ELF-1 (cell line): ENCODE data around the gene RASSF4.
A peak's percentile ranks its signal among the peaks of the same experiment; 100 is the strongest.

Experiments
- DNase-seq: peaks from one replicate; pipeline ENCODE4 v3.0.0-alpha.2; 2016; ENCODE audit warnings: low read depth, low spot score

The RASSF4 gene

GRCh38 chr10:44947371-44948152 is 12.0 kb upstream of the RASSF4 start:
- no peak for DNase-seq

DNA sequence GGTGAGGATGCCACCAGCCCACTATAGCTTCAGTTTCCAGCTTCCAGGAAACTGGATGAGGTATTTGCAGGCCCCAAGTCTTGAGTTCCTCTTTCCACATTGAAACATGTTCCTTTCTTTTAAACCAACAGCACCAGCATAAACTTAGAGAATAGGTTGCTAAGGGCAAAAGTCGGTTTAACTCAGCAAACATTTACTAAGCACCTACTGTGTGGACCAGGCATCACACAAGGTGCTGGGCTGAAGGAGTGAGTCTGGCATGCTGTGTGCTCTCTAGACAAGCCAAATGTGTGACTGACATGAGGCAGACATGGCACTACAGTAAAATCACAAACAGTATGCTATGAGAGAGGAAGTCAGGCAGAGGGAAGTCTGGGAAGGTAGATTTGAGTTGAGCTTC is 11.0 kb upstream of the RASSF4 start:
- DNase-seq, result no peak

- DNase-seq, result no peak
Measured at GRCh38 chr10:44949127-44949802, 10.3 kb upstream of the RASSF4 start.

- no peak for DNase-seq
Measured at GRCh38 chr10:44949915-44950314, 9.7 kb upstream of the RASSF4 start.

- no peak for DNase-seq
Measured at GRCh38 chr10:44950326-44951225, 9.0 kb upstream of the RASSF4 start.

- no peak for DNase-seq
Measured at GRCh38 chr10:44951576-44952226, 7.9 kb upstream of the RASSF4 start.

DNA sequence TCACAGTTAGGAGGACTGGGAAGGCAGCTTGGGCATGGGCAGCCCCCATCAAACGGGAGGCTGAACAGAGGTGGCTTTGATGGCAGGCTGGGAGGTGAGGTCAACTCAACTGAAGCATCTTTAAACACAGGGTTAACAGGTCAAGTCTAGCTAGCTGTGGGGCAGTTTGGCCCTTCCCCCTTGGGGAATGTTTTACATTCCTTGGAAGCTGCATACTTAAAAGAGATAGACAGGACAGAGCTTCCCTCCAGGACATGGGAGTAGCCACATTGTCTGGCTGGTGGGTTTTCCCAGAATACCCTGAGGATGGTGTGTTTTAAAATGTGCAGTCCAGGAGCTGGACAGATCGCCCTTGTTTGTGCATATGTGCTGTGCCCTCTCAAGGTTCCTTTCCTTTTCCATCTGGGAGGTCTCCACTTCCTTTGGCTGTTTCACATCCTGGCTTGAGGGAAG is 6.8 kb upstream of the RASSF4 start:
- DNase-seq, result peak; percentile 89

- no peak for DNase-seq
Measured at GRCh38 chr10:44954042-44954441, 5.6 kb upstream of the RASSF4 start.

DNA sequence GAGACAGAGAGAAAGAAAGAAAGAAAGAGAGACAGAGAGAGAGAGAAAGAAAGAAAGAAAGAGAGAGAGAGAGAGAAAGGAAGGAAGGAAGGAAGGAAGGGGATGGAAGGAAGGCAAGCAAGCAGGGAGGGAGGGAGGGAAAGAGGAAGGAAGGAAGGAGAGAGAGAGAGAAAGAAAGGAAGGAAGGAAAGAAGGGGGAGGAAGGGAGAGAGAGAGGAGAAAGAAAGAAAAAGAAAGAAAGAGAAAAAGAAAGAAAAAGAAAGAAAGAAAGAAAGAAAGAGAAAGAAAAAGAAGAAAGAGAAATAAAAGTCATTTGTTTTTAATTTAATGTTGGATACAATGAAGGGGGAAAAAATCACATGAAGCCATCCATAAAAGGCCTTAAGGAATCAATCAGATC is 4.6 kb upstream of the RASSF4 start:
- no peak for DNase-seq

DNA sequence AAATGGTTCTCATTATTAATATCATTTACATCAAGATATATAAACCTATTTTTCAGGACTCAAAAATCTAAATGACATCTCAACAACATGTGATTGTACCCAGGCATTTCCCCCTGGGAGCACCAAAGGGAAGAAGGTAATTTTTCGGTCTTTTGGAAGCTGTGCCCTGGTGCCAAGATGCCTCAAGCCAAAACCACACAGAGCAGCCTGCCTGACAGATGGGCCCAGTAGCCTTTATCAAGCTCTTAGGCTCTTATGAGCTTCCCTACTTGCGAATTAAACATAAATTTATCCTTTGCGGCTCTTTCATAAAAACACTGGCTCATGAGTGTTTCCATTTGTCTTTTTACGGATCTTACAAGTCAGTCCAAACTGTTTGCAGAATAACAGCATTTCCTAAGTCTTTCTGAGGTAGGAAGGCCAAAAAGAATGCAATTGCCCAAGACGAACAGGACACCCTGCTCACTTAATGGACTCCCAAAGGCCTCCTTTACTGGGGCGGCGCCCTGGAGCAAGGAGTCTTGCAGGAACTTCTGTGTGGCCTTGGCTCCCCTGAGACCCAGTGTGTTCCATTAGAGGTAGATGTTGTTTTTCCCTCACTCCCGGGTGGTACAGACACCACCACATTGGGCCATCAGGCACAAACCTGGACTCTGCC is 4.1 kb upstream of the RASSF4 start:
- DNase-seq, result no peak

DNA sequence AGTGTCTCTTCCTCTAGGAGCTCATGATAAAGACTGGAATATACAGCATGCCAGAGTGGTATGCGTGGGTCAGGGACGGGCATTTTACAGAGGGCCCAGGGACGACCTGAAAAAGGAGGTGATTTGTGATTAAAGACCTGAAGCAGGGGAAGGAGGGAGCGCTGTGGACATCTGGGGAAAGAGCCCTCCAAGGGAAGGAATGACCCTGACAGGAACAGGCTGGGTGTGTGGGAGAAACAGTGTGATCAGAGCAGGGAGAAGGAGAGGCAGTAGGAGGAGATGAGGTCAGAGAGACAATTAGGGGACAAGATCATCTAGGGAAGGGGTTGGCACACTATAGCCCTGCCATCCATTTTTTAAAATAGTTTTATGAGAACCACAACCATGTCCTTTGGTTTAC is 3.4 kb upstream of the RASSF4 start:
- no peak for DNase-seq

DNA sequence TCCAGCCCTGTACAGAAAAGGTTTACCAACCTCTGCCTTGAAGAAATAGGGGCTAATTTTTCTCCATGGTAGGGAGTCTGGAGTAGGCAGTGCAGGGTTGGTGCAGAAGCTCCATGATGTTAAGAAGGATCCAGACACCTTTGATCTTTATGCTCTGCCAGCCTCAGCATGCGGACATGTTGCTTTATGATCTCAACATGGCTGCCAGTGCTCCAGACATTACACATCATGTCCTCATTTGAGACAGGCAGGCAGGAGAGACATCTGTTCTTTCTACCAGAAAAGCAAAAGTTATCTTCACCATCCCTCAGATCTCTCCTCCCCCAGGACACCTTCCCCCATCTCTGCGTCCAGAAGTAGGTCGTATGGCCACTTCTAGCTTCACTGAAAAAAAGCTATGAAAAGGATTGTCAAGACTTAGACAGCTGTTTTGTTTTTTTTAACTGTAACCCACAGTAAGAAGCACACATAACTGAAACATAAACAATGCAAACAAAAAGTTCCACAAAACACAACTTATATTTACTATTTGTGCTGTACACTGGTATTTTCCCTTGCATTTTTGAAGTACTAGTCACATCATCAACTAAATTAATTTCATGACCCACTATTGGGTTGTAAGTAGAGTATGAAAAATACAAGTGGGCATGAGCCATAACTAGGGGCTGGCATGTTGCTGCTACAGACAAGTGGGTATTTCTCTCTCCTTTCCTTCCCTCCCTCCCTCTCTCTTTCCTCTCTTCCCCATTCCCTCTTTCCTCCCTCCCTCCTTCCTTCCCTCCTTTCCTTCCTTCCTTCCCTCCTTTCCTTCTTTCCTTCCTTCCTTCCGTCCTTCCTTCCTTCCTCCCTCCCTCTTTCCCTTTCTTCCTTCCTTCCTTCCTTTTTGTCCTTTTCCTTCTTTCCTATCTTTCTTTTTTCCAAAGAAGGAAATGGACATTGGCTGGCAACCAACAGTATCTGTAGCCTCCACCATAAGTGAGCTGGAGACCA is 2.6 kb upstream of the RASSF4 start:
- no peak for DNase-seq

DNA sequence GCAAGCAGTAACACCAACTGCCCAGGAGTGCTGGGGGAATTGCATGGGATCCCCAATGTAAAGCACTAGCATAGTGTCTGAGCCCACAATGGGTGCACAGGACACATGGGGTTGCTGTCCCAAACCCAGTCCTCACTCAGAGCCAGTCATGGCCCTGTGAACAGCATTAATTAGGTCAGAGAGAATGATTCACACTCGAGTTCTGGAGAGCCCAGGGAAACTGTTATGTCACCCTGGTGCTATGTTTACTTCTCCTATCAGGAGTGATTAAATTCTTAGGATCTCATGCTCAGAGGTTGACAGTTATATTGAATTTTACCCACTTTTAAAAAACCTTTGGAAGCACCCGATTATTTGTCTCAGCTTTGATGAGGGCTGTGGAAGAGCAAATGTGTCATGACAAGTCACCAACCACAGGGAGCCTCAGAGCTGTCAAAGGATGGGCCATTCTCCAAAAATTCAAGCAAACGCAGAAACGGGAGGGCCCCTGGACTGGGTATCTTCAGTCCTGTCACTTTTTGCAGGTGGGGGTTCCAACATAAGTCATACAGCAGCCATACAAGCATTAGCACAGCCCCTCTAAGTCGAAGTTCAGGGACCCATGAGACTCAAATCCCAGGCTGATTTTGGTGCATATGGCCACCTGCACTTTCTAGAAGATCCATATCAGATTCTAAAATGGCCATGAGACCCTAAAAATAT is 1.3 kb upstream of the RASSF4 start:
- DNase-seq, result no peak

GRCh38 chr10:44958898-44959246 is 730 bp upstream of the RASSF4 start:
- no peak for DNase-seq

GRCh38 chr10:44960088-44960460 is 472 bp downstream of the RASSF4 start:
- no peak for DNase-seq

- no peak for DNase-seq
Measured at GRCh38 chr10:44960482-44961229, 1.1 kb downstream of the RASSF4 start.

- DNase-seq, result no peak
Measured at GRCh38 chr10:44961230-44961571, 1.6 kb downstream of the RASSF4 start.

DNA sequence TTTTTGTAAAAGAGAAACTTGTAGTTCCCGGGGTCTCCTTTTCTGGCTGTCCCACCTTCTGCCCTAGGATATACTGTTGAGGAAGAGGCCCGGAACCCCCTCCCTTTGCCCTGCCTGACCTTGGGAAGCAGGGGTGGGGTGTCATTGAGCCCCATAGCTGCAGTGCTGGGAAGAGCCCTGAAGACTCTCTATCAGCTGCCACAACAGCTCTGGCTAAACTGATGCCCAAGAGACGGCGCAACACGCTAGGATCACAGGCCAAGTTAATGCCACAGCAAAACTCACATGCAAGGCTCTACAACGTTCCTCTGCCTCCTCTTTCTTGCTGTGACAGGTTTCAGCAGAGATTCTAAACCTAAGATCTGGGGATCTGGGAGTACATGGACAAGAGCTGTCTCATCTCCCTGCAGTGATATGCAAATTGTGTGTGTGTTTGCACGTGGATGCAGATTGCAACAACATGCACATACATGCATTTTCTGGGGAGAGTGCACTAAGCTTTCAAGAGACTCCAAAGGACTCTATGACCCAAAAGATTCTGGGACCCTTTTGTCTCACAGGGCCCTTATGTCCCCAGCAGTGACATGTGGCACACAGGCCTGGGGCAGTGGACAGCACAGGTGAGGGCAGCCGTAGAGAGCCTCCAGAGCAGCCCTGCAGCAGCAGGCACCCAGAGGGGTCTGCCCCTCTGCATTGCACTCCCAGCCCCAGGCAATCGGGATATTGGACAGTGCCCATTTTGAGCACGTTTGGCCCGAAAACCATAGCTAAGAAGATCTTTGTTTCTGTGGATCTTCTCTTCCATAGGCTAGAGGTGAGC is 2.5 kb downstream of the RASSF4 start:
- DNase-seq, result no peak
